ENCODE results near the gene NTM.
"Not testable (repeated sequence)": the region's sequence is repeated elsewhere in the genome, so short reads cannot be mapped to it uniquely, and the experiment has no call there.

NTM gene

DNA sequence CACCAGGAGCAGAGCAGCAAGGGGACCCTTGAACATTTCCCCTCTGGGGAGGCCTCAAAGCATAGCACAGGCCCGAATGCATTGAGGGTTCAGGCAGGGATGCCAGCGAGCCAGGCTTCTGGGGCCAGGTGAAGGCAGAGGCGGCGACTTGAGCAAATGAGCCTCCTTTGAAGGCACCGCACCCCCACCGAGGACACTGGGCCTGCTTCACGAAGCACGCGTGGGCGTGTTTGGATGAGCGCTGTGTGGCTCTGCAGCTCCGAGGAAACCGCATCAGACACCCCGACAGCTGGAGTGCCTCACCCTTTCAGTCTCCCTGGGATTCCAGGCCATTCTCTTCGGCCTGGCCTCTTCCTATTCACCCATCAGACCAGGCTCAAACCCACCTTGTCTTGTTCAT lies 301.8 kb downstream of the NTM start:
- DNase-seq, result no peak

DNA sequence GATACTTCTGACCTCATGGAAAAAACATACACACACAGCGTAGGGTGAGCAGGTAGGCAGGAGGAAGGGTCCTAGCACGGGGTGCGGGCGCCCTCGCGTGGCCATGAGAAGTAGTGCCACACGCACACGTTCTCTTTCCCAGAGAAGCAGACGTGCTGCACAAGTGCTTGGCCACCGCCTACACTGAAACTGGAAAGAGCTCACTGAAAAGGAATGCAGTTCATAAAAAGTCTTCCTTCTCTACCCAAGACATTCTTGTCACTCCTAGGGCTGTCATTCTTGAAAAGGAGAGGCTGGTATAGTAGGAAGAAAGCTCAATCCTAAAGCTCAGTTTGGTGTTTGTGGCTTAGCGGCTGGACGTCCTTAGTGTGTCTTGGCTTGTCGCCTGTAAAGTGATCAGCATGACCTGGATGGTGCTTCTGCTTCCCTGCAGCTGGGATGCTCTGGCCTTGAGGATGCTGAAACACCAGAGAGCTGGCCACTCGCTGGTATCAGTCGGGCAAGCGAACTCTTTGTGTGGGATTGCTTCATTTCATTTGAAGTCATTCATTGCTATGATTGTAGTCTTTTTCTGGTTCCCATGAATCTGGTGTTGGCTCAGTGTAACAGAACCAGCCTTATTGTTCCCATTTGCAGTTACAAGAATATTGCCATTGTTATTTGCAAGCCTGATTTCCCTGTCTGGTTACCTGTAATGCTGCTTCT lies 303.8 kb downstream of the NTM start:
- DNase-seq, result peak; percentile 55 to 77 (median 70)

DNA sequence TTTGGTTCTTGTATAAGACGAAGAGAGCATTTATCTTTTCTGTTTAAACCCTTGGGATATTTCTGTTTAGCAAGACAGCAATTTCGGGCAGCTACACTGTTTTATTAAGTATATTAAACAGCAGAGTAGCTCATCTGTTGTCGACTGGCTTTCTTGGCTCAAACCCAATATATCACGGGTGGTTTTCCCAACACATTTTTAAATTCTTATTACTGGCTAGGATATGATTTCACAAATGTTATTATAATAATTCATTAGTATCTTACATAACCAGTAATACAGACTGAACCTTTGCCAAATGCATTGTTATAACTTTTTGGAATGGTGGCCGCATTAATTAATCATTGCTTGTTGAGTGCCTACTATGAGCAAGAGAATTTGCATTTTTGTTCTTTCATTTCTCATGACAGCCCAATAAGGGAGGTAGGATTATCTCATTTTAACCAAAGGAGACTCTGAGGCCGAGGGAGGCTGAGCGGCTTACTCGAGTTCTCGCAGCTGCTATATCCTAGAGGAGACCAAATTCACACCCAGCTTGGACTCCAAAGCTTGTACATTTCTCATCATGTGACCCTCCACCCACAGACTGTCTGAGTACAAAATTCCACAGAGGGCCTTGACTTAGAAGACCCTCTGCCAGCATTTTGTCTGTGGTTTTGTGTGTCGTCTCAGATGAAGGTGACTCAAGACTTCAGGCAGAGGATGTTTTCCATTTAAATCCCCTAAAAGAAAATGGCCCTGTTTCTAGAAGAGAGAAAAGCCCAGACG lies 304.9 kb downstream of the NTM start:
- no peak for DNase-seq

DNA sequence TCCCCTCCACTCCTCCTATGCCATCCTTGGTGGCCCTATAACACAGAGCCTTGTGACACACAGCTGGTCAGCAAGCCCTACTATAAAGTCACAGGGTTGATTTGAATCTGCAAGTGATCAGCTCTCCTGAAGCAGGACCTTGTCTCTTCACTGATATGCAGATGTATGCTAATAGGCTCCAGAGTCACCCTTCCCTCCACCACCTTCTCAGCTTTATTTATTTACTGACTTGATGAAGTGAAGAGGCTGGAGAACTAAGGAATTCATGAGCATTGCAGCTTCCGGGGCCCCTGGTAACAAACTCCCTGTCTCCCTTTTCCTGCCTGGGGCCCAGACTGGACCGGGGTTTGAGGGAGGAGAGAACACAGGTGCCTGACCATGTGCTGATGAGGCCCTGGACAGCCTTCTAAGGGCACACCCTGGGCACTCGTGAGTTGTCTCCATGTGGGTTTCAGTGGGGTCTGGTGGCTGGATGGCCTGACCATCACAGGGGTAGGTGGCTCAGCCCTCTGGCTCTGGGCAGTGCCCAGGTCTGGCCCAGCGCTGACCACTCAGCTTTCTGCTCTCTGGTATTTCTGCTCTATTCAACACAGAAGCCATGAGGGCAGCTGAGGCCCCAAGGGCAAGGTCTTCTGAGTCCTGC lies 307.5 kb downstream of the NTM start:
- no peak for DNase-seq

DNA sequence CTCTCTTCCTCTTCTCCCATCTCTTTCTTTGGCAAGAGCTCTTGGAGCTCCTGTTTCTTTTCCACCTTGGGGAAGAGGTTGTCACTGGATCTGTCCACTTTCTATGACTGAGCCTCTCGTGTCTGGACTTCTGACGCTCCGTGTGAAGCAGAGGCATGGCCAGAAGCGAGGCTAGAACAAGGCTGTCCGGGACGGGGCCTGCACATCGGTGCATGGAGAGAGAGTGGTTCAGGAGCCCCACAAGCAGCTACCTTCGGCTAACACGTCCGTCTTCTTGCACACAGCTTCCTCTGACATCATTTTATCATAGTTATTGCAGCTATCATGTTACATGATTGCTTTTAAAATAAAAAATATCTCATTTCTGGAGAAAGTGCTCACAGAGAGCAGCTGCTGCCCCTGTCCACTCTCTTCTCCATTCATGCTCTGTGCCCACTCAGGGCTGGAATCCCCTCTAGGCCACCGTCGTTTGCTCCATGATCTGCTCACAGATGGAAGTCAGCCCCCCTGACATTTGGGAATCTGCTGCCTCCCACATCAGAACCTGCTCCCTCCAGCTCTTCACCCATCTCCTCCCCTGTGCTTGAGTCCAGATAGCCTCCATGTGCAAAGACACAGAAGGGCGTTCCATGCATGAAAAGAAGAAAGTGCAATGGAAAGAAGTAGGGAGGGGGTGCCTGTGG lies 308.4 kb downstream of the NTM start:
- DNase-seq, result no peak

DNA sequence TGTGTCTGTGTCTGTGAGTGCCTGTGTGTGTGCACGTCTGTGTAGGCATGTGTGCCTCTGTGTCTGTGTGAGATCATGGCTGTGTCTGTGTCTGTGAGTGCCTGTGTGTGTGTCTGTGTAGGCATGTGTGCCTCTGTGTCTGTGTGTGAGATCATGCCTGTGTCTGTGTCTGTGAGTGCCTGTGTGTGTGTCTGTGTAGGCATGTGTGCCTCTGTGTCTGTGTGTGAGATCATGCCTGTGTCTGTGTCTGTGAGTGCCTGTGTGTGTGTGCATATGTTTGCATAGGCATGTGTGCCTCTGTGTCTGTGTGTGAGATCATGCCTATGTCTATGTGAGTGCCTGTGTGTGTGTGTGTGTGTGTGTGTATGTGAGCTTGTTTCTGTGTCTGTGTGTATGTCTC lies 310.0 kb downstream of the NTM start:
- DNase-seq, result not testable (repeated sequence)

DNA sequence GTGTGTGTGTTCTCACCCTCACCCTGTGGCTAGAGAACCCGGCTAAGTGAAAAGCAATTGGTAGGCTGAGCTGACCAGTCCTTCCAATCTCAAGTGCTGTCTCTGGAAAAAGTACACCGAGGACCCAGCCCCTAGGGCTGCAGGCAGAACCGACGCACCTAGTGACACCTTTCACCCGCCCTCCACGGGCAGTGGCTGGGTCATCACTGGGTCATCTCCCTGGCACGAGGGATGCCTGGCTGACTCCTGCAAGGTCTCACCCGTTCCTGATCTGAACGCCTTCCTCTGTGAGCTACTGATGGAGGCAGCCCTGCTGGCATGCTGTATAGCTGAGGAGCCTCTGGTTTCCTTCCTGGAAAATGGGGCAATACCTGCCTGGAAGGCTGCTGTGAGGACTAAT lies 311.5 kb downstream of the NTM start:
- DNase-seq, result no peak

DNA sequence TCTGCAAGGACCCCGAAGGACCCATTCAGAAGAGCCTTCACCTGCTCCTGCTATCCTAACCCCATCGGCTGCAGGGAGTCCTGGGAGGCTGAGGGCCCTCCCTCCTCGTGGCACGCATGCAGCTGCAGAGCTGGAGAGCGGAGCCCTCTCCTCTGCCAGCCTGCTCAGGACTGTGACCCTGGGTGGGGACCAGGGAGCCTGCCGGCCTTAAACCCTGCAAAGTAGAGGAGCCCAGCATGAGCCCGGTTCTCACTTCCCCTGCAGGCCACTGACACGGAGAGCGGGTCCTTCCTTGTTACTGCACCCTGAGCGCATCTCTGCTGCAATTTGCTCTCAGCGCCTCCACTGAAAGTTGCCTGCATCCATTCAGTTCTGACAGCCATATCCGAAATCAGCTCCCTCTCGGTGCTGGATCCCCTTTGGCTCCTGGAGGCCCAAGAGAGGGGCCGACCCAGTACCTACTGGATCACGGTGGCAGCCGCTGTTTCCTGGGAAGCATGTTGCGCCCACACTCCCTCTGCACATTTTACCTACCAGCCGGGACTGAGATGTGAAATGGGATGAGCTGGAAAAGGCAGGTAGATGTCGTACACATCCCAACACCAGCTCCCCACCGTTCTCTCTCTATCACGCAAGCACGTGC lies 312.1 kb downstream of the NTM start:
- DNase-seq, result no peak

DNA sequence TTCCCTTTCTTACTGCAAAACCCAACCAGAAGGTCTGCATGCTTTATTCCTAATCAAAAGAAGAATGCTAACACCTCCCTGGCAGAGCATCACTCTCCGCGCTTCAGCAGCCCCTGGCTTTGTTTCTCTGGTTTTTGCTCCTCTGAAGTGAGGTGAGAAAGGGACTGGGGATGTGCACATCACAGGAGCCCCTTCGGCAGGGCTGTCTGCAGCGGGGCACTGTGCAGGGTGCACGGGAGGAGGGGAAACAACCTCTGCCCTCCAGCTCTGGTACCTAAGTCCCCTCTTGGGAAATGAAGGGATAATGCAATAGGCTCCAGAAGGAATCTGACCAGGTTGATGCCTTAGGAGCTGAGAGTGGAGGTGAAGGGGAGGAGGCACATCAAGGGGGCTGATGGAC lies 312.7 kb downstream of the NTM start:
- DNase-seq, result no peak

DNA sequence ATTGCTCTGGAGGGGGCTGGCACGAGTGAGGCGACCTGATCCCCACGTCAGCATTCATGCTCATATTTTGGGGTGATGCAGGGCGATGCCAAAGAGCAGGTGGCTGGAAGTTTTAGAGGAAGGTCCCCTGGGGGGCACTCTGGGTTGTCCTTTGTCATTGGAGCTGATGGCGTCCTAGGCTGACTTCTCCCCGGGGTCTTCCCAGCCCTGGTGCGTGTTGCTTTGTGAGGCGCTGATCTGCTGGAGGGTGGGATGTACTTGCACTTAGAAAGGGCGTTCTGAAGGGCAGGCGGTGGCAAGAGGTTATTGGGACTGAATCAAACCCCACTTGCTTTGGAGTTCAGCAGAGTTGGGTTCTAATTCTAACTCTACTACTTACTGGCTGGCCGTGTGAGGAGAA lies 313.3 kb downstream of the NTM start:
- DNase-seq, result no peak

DNA sequence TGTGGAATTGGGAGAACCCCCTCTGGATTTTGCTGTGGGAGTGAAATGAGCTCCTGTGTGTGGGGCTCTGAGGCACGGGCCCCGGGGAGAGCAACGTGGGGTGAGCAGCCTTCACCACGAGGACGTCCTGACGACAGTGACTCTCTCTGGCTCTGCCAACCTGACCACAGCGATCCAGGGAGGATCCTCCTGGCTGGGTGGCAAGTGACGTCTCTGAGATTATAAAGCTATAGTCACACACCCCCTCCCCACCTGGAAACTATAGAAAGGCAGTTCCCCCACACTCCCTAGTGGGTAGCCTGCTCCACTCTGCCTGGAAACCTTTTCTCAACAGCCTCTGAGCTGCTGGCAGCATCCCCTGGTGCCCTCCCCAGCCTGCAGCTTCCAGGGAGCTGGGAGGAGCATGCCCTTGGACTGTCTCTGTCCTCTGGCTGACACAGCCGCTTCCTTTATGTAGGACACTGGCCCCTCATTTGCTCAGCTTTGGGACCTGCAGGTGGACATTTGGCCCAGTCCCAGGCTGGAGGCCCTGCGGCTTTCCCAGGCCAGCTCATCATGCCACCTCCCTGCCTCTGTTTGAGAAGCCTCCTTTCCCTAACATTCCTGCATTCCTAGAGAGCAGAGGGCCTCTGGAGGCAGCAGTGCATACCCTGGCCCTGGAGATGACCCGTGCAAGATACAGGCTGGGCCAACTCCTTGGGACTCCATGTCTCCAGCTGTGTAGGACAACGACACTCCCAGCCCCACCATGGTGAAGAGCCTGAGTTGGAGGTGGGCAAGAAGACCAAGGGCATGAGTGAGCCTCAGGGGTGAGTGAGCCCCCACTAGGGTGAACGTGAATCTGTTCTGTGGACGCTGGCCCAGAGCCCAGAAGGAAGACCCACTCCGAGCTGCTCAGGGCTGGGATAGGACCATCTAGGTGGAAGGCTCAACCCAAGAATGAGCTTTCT lies 314.0 kb downstream of the NTM start:
- DNase-seq, result no peak

DNA sequence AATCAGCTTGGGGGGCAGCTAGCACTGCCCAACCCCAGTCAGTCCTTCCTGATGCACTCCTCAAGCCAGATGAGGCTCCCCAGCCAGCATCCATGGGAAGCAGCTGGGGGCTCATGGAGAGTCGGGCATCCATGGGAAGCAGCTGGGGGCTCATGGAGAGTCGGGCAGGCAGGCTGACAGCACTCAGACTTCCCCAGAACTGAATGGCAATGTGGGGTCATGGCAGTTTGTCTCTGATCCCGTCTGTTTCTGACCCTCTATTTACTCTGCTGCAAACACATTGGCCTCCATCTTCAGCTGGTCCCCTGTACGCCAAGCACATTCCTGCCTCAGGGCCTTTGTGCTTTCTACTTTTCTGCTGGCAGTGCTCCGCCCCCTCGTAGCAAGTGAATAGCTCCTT lies 314.8 kb downstream of the NTM start:
- DNase-seq, result no peak

DNA sequence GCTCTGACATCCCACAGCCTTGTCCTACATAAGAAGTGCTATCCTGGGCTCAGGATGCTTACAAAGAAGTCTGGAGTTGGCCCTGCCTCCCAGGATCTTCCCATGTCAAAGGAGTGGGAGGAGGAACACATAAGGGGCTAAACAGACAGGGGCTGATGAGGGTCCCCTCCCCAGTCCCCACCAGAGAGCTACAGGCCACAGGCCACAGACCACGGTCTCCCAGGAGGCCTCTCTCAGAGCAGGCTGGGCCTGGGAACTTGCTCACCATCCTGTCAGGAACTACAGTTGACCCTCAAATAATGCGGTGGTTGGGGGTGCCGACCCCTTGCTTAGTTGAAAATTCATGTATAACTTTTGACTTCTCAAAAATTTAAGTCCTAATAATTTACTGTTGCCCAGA lies 315.5 kb downstream of the NTM start:
- DNase-seq, result no peak

DNA sequence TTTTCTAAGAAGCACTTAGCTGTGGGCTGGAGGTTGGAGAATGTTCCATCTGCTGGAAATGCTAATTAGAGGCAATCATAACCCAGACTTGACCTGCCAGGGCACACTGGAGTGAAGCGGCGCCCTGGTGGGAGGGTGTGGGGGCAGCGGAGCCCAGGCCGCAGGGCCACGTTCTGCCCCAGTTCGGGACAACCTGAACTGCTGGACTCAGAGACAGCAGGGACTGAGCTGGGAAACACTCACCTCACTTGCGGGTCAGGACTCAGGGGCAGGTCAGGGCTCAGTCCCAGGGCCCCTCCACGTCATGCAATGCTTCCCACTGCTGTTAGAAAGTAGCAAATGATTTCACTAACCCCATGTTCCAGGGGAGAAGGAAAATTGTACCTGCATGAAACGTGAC lies 316.4 kb downstream of the NTM start:
- DNase-seq, result no peak

DNA sequence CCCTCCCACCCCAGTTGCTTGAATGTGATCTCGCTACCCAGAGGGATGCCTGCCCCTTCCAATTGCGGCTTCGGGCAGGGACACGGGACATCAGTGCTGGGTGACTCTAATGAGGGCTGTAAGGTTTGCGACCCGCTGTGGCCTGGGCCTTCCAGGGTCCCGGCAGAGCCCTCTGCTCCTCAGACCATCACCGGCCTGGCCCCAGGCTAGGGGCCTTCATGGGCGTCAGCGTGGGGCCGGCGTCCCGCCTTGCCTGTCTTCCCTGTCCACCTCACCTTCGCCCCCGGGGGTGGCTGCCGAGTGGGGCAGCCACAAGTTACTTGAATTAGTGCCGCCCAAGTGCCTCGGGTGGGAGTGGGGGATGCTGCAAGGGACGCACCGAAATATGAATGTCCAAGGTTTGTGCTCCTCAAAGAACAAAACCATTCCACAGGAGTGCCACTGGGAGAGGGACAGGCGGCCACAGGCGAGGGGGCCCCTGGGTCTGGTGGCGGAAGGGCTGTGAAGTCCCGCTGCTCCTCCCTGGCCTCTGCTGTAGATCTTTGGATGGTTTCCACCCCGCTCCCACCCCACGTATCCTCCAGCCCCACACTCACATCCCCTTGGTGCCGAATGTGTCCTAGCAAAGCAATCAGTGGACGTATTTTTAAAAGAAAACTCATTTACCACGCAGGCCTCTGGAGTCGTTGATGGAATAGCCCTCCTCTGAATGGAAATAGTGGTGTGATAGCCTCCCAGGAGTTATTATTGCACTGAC lies 317.1 kb downstream of the NTM start:
- DNase-seq, result no peak

DNA sequence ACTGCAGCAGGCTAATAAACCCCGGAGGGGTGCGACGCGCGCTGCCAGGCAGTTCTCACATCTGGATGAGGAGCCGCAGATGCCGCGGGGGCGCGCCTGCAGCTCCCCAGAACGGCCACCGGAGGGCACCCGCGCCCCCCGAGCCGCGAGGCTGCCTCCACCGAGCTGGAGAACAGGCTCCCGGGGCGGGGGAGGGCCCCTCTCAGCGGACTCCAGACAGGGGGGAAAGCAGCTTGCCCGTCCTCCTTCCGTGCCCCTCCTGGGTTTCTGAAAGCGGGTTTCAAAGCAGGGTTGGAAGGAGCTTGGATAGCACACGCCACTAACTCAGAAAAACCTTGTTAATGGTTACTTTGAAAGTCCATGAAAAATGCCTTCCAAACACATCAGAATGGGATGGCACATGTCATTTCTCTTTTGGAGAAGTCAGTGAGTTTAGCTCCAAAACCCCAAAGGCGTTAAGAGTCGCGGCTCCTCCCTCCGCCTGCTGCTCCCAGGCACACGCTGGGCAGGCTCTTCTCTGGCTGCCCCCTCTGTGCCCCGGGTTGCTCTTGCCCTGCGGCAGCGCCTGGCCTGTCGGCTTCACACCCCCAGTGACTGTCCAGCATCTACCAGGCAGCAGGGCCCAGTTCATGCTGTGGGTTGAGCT lies 317.8 kb downstream of the NTM start:
- peak; percentile 53 to 79 (median 64) for DNase-seq

DNA sequence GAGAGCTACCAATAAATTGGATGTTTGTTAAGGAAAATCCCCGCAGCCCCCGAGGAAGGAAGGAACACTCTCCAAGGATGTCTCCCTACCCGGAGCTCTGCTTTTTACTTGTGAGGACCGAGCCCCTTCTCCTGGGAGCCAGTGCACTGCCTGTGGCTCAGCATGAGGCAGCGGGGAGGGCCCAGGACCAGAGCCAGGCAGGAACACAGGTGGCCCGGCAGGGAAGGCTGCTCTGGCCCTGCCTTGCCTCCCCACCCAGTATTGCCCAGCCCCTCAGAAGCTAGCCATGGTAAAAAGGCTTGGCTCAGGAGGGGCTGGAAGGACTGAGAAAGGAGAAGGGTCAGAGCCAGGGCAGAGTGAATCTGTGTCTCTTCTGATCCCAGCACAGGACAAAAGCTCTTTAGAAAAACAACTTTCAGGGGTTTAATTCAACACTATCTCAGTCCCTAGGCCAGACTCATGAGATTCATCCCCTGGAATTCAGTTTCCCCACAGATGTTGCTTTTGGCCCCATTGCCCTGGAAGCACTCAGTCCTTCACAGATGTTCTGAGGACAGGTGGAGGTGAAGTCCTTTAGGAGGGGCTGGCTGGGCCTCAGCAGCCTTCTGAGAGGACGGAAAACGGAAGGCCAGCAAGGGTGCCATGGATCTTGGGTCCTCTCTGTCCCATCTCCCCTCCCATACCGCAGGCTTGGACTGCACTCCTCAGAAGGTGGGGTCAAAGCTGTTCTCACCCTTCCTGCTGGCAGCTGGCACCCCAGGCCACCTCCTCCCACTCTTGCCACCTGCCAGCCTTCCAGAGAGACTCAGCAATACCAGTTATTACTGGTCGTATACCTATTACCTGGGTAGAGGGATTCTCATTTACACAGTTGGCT lies 318.9 kb downstream of the NTM start:
- no peak for DNase-seq

DNA sequence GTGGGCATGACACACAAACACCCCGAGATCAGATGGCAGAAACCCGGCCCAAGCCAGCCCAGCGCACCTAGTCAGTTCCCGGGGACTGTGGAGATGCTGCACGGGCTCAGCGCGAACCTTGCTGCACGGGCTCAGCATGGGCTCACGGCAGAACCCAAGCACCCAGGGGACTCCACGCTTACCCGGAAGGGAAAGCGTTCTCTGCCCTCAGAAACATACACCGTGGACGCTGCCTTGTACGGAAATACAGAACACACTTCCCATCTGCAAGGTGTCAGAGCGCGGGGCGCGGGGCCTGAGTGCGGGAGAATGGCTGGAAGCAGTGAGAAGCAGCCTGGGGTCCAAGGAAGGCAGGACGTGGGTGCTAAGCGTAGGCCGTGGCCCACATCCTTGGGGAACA lies 319.9 kb downstream of the NTM start:
- DNase-seq, result no peak

DNA sequence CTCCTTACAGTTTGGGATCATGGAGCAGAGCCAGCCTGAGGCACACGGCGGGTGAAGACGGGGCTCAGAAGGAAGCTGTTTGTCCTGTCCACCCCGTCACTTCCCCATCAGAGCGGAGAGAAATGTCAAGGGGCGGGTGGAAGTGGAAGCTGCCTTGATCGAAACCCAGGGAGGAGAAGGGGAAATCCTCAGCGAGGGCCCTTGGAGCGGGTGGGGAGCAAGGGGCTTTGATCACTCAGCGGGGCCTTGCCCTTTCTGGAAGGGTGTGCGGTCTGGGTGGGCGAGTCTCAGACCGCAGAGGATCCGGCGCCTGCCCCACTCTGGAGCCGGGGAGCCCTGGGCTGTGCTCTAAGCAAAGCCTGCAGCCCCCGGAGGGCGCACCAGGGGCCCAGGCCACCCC lies 320.4 kb downstream of the NTM start:
- no peak for DNase-seq

All from suppressor macrophage (primary cell).